HG03280 (cell line): ENCODE data around the gene LIN28B.

Source experiments
- ATAC-seq: cut with Tn5 transposase; IDR thresholded peaks from one replicate; pipeline ENCODE4 v1.9.1; 2021; ENCODE audit warnings: mild to moderate bottlenecking, moderate library complexity; ENCODE audit not compliant: unreplicated experiment

LIN28B gene

DNA sequence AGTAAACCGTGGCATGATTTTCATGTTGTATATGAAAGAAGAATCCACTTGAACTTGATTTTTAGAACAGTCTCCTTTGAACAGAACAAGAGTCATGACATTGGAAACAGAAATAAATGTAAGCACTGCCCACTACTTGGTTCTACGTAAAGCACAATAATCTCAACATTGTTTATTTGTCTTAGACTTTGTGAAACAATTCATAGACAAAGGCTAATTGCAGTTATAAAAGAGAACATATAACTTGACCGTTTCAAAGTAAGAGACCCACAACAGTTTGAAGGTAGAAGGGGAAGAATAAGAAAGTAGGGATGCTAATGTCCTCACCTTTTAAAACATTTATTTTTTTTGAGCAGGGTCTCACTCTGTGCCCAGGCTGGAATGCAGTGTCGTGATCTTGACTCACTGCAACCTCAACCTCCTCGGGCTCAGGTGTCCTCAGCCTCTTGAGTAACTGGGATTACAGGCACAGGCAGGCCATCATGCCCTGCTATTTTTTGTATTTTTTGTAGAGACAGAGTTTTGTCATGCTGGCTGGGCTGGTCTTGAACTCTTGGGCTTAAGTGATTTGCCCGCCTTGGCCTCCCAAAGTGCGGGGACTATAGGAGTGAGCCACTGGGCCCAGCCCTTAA is 151.8 kb downstream of the LIN28B start:
- no peak for ATAC-seq

DNA sequence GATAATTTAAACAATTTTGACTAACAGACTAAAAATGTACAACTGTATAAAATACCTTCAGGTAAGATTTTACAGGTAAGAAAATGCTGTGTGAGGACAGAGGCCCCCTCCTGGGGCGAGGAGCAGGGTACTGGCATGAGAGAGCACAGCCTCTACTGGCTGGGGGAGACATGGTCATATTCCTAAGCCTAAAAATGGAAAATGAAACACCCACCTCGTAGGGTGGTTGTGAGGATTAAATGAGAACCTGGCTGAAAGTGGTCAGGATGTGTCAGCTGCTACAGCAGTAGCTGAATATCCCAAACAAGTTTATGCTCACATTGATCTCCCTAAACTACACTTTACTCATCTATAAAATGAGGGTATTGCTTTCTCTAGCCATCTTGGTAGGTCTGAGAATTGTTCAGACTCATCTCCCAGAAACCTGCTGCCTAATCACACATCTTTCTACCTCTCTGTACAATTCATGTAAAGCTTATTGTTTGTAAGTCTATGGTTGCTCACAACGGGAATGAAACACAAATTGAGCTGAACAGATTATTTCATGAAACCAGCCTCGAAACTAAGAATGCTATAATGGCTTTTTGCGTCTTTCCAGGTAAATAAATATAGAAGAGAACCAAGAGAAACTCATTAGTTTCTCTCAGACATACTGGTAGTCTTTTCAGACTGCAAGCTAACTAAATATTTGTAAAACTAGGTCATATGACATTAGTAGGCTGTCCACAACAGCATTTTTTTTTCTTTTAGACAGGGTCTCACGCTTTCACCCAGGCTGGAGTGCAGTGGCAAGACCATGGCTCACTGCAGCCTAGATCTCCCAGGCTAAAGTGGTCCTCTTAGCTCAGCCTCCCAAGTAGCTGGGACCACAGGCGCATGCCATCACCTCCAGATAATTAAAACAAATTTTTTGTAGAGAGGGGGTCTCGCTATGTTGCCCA is 153.3 kb downstream of the LIN28B start:
- no peak for ATAC-seq

DNA sequence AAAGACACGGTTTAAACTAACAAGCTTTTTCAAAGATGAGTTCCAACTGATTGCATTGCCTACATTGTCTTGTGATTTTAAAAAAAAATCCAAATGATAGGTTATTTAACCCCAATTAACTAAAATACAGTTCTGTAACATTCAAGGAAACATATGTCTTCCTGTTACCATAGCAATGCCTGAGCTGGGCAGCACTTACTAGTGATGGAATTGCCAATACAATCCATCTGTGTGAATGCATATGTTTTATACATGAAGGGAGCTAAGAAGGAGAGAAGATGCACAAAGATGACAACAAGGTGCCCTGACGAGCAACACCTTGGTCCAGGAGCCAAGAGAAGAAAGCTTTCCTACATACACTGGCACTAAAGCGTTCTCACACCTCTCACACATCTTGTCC is 154.2 kb downstream of the LIN28B start:
- ATAC-seq = no peak

DNA sequence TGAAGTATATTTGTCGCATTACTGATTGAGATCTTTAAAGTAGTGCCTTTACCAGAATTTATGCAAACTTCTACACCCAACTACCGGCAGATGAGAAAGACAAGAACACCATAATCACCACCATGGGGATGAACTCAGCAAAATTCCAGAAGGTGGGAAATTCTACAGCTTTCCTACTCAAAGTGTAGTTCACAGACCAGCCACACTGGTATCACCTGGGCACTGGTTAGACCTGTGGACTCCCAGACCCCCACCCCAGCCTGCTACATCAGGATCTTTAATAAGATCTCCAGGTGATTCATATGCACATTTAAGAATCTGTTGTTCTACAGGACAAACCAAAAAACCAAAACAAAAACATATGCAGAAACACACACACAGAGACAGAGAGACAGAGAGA is 155.0 kb downstream of the LIN28B start:
- ATAC-seq = no peak

DNA sequence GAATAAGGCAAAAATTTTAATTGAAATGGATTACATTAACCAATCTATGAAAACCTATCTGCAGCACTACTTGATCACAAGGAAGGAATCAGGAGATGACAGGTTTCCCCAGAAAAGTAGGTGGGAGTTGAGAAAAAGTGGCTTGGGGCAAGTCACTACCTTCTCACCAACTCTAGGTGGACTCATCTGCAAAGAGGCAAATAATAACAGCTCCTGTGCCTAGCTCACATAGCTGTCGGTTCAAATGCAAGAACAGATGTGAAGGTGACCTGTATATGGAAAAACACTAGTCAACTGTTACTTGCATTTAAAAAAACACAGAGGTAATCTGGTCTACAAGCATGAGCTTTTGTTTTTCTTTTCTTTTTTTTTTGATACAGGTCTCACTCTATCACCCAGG is 155.7 kb downstream of the LIN28B start:
- ATAC-seq = no peak

DNA sequence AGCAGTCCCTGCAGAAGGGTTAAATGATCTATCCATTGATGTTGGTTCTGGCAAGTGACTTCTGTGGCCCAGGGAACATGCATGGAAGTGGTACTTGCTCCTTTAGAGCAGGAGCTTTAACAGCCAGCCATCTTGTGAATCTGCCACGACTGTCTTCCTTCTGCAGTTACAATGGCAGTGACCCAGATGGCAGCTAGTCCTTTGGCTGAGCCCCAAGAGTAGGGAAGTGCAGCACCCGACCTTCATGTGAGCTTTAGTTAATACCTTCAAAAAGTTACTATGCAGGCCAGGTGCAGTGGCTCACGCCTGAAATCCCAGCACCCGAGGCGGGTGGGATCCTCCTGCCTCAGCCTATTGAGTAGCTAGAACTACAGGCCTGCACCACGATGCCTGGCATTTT is 156.5 kb downstream of the LIN28B start:
- ATAC-seq = no peak

DNA sequence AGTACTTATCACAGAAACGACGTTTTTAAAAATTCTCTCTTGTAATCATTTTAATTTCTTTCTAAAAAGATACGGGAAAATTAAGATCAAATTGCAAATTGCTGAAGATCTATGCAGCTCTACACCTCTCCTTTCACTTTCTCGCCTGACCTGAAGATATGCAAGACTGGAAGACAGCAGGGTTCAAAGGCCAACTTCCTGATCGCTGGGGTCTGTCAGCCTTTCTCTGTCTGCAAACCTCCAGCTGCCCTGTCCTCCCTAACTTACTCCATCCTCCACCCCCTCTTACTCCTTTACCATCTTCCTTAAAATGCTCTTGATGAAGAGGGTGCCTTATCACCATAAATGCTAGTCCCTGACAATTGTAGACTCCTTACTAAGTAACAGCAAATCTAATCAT is 159.2 kb downstream of the LIN28B start:
- ATAC-seq = no peak

DNA sequence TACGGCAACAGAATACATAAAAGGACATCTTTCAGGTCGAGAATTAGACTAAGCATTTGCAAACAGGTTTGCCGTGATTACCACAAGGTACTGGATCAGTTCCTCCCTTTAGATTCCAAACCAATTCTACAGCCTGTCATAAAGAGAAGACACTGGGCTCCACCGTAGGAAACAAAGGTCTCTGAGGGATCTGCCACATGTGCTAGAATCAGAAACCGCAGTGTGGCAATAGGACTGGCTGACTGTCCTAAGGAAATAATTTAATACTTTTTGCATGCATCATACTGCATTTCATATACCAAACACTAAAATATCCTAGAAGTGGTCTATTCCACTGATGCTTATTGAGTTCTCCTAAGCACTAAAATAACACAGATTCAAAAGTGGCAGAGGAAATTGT is 163.7 kb downstream of the LIN28B start:
- ATAC-seq = no peak

DNA sequence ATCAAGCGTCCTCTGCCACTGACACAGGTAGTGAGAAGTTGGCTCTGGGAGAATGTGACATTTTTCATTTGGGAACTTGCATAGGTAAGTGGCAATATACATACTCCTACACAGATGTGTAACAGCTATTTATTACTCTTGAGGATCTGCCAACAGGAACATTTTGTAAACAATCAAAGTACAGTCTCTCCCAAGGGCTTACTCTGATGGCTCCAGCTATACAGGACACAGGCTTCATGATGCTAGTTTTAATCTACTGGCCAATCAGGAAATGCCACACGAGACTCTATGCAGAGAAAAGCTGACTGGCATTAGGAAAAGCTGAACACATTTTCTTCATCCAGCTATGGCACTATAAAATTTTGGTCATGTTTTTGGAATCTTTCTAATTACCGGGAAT is 165.1 kb downstream of the LIN28B start:
- no peak for ATAC-seq

DNA sequence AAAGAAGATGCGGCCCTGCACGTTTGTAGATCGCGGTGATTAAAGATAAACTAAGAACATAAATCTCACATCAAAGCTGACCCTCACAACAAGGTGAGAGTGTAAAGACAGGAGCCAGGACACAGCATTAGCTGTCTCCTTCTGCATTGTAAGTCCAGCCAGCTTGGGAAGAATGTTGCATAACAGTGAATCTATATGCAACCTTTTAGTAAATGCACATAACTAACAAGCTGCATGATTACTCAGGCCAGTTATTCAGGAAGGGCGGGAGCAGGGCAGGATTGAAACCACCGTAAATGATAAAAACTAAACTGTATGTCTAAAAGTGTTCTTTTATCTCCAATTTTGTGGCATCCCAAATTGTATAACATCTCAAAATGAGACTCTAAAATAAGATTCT is 165.8 kb downstream of the LIN28B start:
- ATAC-seq = no peak
